Activated T-cell treated with anti-CD3 and anti-CD28 coated beads, Interleukin-2, amount 50 U/mL, for 4 hours (primary cell): Measurements from ENCODE around the gene NEDD8. TPM values are rescaled to one million over a fixed set of nuclear protein-coding genes. Genes with fewer than 3 reads are reported as not detected.
A peak's percentile ranks its signal among the peaks of the same experiment; 100 is the strongest.

ENCODE experiments used
- ATAC-seq, 2 donors: fragments of 200-7000 bp; cut with Tn5 transposase; one replicate each; pipeline ENCODE4 v1.10.0; 2021
- DNase-seq: peaks from one replicate; pipeline ENCODE4 v3.0.0-alpha.2; 2020
- H3K27me3 Mint-ChIP-seq: one replicate; pipeline ENCODE4 v1.8.0; 2021; ENCODE audit warnings: low read depth, mixed read lengths
- H3K36me3 Mint-ChIP-seq: one replicate; pipeline ENCODE4 v1.8.0; 2022; ENCODE audit warnings: mixed read lengths; ENCODE audit not compliant: insufficient read depth
- H3K4me1 Mint-ChIP-seq: one replicate; pipeline ENCODE4 v1.8.0; 2021; ENCODE audit warnings: low read depth, mixed read lengths
- H3K4me3 Mint-ChIP-seq: one replicate; pipeline ENCODE4 v1.8.0; 2021; ENCODE audit warnings: mild to moderate bottlenecking, moderate library complexity, mixed read lengths
- H3K9me3 Mint-ChIP-seq: one replicate; pipeline ENCODE4 v1.8.0; 2021; ENCODE audit warnings: mixed read lengths
- total RNA-seq, 3 donors: library from RNA; stranded (reverse); gene quantifications; one replicate each; pipeline ENCODE4 v1.2.1, GENCODE V29; 2021

Gene NEDD8
- total RNA-seq, 3 donors from 2014 or later, result 197 to 217 (median 205) TPM

DNA sequence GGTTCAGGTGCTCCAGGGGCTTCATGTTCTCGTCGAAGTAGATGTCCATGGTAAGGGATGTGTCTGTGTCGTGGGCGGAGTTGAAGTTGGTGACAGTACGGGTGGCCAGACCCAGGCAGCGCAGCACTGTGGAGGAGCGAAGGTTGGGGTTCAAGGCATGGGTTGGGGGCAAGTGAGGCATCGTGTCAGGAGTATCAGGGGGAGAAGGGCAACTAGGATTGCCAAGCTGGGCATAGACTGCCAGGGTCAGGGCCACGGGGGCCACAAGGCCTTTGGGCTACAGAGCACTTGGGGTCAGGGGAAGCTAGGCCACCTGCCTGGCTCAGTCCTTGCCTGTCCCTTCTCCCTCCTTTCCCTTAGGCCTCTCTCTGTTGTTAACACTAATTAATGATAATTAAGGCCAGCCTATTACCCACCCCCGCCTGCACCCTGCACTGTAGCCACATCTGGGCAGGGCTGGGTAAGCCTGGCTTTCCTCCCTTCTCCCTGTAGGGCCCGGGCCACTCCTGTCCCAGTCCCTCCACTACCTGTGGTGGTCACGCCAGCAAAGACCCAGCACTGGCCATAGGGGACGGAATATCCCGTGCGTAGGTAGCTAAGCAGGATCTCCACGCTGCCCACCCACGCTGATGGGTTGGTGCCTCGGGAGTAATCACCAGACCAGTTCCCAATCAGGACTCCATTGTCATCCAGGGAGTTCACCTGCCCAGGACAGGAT, 26.5 kb upstream of the NEDD8 start:
- no peak for ATAC-seq
- H3K36me3 Mint-ChIP-seq, result peaks cover 18% of the 10 kb centered on the region
- no peaks in the 10 kb centered on the region for H3K4me1 Mint-ChIP-seq
- no peaks in the 10 kb centered on the region for H3K27me3 Mint-ChIP-seq
- H3K9me3 Mint-ChIP-seq, result no peaks in the 10 kb centered on the region
- no peak overlapping the region for H3K4me3 Mint-ChIP-seq
- DNase-seq, result no peak

DNA sequence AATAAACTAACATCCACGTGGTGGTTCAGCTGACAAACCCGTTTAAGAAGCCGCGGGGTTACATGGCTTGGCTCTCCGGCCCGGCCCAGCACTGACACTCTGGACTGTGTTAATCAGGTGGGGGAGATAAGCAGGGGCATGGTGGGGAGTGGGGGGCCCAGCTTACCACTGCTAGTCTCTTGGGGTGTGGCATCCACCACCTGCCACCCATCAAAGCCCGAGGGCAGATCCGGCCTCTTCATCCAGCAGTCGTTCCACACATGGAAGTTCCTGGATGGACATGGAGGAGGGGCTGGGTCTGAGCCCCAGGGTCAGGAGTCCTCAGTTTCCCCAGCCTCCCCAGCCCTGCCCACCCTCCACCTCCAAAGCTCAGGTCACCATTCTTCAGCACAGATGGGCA, 26.0 kb upstream of the NEDD8 start:
- H3K4me3 Mint-ChIP-seq, result no peak overlapping the region
- no peaks in the 10 kb centered on the region for H3K4me1 Mint-ChIP-seq
- ATAC-seq, result no peak
- H3K27me3 Mint-ChIP-seq, result no peaks in the 10 kb centered on the region
- peaks cover 19% of the 10 kb centered on the region for H3K36me3 Mint-ChIP-seq
- no peaks in the 10 kb centered on the region for H3K9me3 Mint-ChIP-seq
- no peak for DNase-seq

DNA sequence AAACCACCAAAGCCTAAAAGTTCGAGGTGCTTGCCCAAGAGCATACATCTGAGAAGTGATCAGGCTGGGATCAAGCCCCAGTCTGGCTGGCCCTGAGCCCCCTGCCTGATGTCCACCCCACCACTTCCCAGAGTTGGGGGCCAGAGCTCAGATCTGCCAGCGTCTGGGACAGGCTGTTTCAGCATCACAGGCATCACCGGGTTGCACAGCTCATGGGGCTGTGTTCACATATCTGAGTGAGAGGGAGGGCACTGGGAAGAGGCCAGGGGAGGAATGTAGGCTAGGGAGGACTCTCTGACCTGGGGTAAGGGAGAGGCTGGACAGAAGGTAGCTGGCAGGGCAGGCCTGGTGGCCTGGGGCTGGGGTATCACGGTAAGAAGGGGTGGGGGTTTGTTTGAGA, 24.8 kb upstream of the NEDD8 start:
- Mint-ChIP-seq H3K4me3 (no peak overlapping the region), H3K9me3 (no peaks in the 10 kb centered on the region), H3K4me1 (no peaks in the 10 kb centered on the region), H3K27me3 (no peaks in the 10 kb centered on the region), H3K36me3 (peaks cover 15% of the 10 kb centered on the region)
- ATAC-seq, result no peak
- DNase-seq, result no peak

DNA sequence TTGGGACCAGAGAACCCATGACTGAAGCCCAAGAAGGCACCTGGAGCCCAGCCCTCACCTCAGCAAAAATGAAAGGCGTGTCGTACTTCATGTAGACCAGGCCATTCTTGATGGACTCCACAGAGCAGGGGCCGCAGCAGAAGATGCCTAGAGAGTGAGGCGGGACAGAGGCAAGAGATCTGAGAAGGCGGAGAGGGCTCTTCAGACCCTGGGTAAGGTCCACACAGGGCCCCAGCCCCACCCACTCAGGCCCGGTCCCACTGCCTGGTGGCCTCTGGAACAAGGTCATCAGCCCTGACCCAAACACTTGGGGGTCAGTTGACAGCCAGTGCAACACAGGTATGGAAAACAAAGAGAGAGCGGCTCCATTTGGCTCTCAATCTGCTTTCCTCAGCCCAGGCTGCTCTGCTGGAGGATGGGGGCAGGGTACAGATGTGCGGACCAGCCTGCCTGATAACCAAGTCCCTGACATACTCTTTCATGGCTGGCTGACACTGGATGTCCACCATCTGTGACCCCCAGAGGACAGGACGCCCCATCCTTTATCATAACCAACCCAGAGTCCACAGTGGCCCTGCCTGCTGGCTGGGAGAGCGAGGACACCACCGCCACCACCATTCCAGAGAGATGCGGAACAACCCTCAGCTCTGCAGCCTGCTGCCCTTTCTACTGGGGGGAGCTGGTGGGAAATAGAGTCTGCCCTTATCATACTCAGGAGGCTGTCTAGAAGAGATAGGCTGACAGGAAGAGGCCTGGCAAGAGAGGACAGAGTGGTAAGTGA, 24.0 kb upstream of the NEDD8 start:
- H3K27me3 Mint-ChIP-seq, result no peaks in the 10 kb centered on the region
- ATAC-seq (no peak), DNase-seq (no peak)
- no peaks in the 10 kb centered on the region for H3K4me1 Mint-ChIP-seq
- H3K4me3 Mint-ChIP-seq, result no peak overlapping the region
- H3K9me3 Mint-ChIP-seq, result no peaks in the 10 kb centered on the region
- peaks cover 15% of the 10 kb centered on the region for H3K36me3 Mint-ChIP-seq

DNA sequence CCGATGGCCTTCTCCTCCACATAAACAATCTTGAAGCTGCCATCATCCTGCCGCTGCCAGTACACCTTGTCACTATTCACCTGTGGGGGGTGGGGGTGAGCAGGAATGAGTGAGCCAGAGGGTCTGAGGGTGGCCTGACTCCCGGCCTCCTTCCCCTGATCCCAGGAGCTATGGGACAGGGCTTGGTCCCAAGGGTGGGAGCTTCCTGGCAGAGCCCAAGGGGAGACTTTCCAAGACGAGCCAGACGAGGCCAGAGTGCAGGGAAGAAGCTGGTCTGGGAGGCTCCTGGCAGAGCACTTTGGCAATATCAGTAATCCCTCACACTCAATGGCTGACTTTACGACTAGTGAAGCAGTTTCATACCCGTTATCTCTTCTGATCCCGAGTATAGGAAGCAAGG, 23.3 kb upstream of the NEDD8 start:
- no peak for DNase-seq
- peaks cover 13% of the 10 kb centered on the region for H3K36me3 Mint-ChIP-seq

DNA sequence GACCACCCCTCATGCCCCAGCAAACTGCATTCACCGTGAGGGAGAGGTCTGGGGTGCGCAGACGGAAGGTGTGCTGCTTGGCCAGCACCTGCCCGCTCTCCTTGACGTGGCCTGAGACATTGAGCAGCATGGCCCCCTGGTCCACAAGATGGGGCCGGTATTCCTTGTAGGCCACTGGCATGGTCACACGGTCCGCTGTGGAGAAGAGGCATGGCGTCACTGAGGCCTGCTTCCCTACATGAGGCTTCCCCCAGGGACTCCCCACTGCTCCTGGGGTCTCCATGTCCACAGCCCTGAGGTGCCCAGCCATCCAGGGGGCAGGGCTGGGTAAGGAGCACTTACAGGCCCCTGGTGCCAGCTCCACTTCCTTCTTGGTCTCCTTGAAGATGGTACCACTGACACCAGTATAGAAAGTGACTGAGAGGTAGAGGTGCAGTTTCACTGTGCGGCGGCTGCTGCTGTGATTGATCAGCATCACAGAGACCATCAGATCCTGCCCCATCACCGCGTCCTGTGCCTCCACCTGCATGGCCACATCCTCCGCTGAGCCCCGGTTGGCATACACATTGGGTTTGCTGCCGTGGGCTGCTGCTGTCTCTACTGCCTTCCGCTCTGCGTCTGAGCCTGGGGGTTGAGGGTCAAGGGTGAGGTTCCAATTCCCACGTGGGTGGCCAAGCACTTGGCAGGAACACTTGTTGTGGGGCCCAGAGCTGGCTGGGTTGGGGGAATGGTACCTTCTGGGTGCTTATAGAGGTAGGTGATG, 22.6 kb upstream of the NEDD8 start:
- Mint-ChIP-seq H3K9me3 (no peaks in the 10 kb centered on the region), H3K27me3 (no peaks in the 10 kb centered on the region), H3K36me3 (peaks cover 13% of the 10 kb centered on the region), H3K4me3 (no peak overlapping the region), H3K4me1 (peaks cover 11% of the 10 kb centered on the region)
- no peak for ATAC-seq
- DNase-seq, result no peak

More for the DNA sequence above, 23.3 kb upstream of the NEDD8 start:
- Mint-ChIP-seq H3K27me3 (no peaks in the 10 kb centered on the region), H3K4me3 (no peak overlapping the region), H3K9me3 (no peaks in the 10 kb centered on the region), H3K4me1 (peaks cover 5% of the 10 kb centered on the region)
- no peak for ATAC-seq

DNA sequence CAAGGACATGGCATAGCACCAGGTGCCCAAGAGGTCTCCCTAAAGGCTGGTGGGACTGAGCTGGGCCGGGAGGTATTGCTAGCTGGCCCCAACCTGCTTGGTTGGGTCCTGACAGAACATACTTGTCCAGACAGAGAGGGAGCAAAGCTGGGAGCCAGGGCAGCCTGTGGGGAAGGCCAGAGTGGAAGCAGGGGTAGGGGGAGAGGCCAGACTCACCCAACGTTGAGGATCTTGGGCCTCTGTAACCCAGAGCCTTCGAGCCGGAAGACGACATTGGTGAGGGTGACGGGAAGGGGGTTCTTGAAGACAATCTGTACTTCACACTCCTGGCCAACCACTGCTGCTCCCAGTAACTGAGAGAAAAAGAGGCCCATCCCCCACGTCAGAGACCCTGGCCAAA, 21.8 kb upstream of the NEDD8 start:
- peaks cover 14% of the 10 kb centered on the region for H3K4me1 Mint-ChIP-seq
- peaks cover 13% of the 10 kb centered on the region for H3K36me3 Mint-ChIP-seq
- no peaks in the 10 kb centered on the region for H3K27me3 Mint-ChIP-seq
- ATAC-seq (no peak), DNase-seq (no peak)
- H3K9me3 Mint-ChIP-seq, result no peaks in the 10 kb centered on the region
- no peak overlapping the region for H3K4me3 Mint-ChIP-seq

DNA sequence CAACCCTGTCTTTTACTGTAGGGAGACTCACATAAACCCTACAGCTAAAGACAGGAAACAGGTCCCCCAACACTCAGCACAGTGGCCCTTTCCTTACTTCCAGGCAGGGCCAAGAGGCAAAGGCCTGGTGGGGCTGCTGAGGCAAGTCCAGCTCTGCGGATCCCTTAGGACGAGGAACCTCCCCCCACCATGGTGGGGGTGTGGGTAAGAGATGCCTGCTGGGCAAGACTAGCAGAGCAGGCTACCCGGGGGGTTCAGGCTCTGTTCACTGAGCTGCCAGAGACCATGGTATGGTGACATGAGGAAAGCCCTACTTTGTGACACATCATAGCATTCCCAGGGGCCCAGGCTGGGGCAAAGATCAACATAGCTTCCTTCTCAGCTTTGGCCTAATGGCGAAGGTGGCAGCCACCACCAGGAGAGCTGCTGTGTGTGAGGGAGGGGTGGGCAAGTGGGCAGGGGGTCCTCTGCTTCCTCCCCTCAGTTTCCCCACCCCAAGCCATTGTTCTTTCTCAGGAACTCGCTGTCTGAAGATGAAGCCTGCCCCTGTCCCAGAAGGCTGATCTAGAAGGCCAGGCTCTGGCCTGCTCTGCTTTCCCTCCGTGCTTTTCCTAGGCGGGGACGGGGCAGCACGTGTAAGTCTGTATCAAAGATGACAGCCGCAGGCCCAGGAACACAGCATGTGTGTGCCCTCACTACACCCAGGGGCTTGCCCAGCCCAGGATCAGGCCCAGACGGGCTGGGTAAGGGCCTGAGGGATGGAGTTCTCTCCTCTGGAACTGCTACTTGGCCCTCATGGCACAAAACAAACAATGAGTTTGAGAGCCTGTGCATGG, 20.3 kb upstream of the NEDD8 start:
- Mint-ChIP-seq H3K9me3 (no peaks in the 10 kb centered on the region), H3K36me3 (peaks cover 18% of the 10 kb centered on the region), H3K27me3 (no peaks in the 10 kb centered on the region), H3K4me1 (peaks cover 22% of the 10 kb centered on the region), H3K4me3 (no peak overlapping the region)
- no peak for DNase-seq
- ATAC-seq, result no peak

DNA sequence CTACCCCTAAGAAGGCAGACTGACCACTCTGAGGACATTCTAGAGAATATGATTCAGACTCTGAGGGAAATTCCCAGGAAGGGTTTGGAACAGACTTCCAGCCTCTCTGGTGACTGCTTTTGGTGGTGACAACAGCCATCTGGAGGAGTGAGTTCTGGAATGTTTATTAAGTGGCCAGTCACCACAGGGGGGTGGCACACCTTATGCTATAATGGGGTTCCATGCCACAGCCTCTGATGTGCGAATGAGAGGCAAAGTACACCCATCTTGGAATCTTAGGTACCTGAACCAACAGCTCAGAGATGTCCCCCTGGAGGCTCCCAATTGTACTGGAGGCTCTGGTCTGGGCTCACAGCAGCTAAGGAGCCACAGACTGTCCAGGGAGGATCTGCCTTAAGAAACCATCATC, 19.7 kb upstream of the NEDD8 start:
- Mint-ChIP-seq H3K27me3 (no peaks in the 10 kb centered on the region), H3K4me3 (no peak overlapping the region), H3K36me3 (peaks cover 19% of the 10 kb centered on the region), H3K4me1 (peaks cover 26% of the 10 kb centered on the region), H3K9me3 (no peaks in the 10 kb centered on the region)
- no peak for ATAC-seq
- DNase-seq, result no peak

DNA sequence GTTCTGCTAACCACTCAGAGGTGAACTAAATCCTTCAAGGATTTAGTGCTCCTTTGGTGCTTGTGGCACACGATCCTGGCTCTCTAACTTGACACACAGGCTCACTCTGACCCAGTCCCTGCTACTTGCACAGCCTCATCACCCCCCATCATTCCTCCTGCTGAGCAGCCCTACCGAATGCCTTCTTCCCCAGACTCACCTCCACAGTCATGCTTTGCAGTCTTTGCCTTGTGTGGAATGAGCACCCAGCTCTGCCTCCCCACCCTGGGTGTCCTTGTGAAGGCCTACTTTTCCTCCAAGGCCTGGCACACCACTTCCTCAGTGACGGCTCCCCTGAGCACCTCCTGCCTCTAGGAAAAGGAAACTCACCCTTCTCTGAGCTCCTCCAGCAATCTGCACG, 18.2 kb upstream of the NEDD8 start:
- no peaks in the 10 kb centered on the region for H3K27me3 Mint-ChIP-seq
- peak overlapping the region; percentile 29 for H3K4me3 Mint-ChIP-seq
- peaks cover 16% of the 10 kb centered on the region for H3K36me3 Mint-ChIP-seq
- H3K4me1 Mint-ChIP-seq, result peaks cover 29% of the 10 kb centered on the region
- DNase-seq, result no peak
- H3K9me3 Mint-ChIP-seq, result no peaks in the 10 kb centered on the region
- ATAC-seq, result no peak

DNA sequence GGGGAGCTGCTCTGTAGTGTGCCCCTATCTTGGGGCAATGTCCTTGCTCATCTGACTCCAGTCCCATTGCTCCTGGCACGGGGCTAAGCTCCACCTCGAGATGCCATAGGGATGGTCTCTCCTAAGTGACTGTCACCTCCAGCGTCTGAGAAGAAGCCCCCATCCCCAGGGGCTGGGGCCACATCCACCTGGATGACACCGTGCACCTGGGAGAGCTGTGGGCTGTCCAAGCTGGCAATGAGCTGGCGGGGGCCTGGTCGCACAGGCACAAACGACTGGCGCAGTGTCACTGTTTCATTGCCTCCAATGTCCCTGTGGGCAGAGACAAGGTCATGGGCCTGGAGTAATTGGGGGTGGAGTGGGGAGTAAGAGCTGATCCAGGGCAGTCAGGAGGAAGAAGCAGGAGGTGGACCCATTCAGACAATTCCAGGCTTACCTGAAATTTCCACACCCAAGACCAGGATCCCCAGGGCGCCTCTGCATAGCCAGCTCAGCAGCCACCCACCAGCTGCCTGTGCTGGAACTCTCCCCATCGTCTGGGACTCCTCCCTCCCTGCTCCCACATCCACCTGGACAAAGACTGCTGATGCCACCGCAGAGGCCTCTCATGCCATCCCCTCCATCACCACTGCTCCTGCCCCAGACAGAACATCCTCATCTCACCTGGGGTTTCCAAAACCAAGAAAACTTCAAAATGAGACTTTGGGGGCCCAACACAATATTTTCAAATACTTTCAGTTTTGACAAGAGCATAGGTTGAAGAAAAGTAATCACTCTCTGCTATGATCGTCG, 17.3 kb upstream of the NEDD8 start:
- H3K4me1 Mint-ChIP-seq, result peaks cover 33% of the 10 kb centered on the region
- H3K9me3 Mint-ChIP-seq, result no peaks in the 10 kb centered on the region
- DNase-seq (no peak), ATAC-seq (no peak)
- no peaks in the 10 kb centered on the region for H3K27me3 Mint-ChIP-seq
- peaks cover 12% of the 10 kb centered on the region for H3K36me3 Mint-ChIP-seq
- peak overlapping the region; percentile 20 for H3K4me3 Mint-ChIP-seq

DNA sequence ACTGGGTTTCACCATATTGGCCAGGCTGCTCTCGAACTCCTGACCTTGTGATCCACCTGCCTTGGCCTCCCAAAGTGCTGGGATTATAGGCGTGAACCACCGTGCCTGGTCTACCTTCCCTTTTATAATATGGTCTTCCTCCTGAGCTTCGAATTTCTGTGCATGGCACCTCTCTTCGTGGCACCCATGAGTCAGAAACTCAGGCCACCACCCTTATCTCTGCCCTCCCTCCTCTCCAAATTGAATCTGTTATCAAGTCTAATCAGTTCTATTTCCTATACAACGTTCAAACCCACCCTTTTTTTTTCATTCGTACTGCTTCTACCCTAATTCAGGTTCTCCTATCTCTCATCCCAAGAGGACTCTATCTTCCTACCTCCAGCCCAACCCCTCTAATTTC, 15.3 kb upstream of the NEDD8 start:
- H3K36me3 Mint-ChIP-seq, result peaks cover 6% of the 10 kb centered on the region
- H3K4me1 Mint-ChIP-seq, result peaks cover 46% of the 10 kb centered on the region
- ATAC-seq, result no peak
- no peaks in the 10 kb centered on the region for H3K9me3 Mint-ChIP-seq
- peak overlapping the region; percentile 34 for H3K4me3 Mint-ChIP-seq
- H3K27me3 Mint-ChIP-seq, result no peaks in the 10 kb centered on the region
- no peak for DNase-seq

DNA sequence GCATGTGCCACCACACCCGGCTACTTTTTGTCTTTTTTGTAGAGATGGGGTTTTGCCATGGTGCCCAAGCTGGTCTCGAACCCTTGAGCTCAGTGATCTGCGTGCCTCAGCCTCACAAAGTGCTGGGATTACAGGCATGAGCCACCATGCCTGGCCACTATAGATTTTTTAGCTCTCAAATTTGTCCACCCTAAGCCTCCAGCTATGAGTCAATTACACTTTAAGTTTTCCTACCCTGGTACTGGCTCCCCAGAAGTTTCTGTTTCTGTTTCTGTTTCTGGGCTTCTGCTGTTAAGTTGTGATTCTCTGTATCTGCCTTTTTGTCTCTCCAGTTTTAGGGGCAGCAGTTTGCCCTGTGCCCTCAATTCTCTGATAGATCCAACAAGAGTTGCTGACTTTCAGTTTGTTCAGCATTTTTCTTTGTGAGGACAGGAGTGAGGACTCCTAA, 14.6 kb upstream of the NEDD8 start:
- DNase-seq (no peak), ATAC-seq (peak in 1 of 2 donors; percentile 10)
- Mint-ChIP-seq H3K4me1 (peaks cover 48% of the 10 kb centered on the region), H3K36me3 (peaks cover 6% of the 10 kb centered on the region), H3K27me3 (no peaks in the 10 kb centered on the region), H3K9me3 (no peaks in the 10 kb centered on the region), H3K4me3 (peak overlapping the region; percentile 68)
